HG03025 (cell line): Measurements from ENCODE around the gene COMMD9.

ENCODE experiments used
- ATAC-seq: cut with Tn5 transposase; IDR thresholded peaks from one replicate; pipeline ENCODE4 v1.9.1; 2021; ENCODE audit warnings: mild to moderate bottlenecking, moderate library complexity; ENCODE audit not compliant: unreplicated experiment, low FRiP score

COMMD9 gene

DNA sequence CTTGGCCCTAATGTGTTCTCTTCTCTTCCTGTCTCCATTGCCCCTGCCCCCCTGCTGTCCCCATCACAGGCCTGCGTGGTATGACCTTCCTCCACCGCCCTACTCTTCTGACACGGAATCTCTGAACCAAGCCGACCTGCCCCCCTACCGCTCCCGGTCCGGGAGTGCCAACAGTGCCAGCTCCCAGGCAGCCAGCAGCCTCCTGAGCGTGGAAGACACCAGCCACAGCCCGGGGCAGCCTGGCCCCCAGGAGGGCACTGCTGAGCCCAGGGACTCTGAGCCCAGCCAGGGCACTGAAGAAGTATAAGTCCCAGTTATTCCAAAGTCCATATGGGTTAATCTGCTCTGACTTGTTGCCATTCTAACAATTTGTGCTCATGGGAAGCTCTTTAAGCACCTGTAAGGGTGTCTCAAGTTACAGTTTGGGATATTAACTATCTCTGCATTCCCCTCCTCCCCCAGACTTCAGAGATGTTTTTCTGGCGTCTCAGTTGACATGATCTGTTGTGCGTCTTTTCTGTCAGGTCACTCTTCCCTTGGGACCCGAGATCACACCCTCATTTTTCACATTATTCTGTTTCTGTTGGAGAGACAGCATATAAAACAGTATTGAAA lies 60.0 kb downstream of the COMMD9 start:
- no peak for ATAC-seq

DNA sequence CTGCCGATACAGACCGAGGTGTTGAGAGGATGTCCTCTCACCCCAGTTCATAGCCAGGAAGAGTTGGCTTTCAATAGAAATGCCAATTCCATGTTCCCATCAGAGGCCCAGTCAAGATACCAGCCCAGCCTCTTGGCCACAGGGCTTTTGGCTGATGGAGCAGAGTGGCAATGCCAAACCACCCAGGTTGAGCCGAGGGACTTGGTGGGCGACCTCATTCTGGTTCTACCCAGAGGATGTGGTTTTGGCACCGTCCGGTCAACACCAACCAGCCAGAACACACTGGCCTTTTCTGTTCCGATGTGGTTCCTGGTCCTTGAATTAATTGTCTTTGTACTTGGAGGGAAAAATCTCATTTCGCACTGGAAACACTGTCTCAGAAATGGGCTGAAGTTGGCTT lies 60.5 kb downstream of the COMMD9 start:
- ATAC-seq: no peak

DNA sequence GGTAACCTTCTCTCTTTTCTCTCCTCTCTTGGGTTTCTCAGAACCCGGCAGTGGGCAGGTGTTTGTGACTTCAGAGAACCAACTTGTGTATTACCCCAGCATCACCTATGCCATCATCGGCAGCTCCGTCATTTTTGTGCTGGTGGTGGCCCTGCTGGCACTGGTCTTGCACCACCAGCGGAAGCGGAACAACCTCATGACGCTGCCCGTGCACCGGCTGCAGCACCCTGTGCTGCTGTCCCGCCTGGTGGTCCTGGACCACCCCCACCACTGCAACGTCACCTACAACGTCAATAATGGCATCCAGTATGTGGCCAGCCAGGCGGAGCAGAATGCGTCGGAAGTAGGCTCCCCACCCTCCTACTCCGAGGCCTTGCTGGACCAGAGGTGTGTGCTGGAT lies 62.2 kb downstream of the COMMD9 start:
- no peak for ATAC-seq

DNA sequence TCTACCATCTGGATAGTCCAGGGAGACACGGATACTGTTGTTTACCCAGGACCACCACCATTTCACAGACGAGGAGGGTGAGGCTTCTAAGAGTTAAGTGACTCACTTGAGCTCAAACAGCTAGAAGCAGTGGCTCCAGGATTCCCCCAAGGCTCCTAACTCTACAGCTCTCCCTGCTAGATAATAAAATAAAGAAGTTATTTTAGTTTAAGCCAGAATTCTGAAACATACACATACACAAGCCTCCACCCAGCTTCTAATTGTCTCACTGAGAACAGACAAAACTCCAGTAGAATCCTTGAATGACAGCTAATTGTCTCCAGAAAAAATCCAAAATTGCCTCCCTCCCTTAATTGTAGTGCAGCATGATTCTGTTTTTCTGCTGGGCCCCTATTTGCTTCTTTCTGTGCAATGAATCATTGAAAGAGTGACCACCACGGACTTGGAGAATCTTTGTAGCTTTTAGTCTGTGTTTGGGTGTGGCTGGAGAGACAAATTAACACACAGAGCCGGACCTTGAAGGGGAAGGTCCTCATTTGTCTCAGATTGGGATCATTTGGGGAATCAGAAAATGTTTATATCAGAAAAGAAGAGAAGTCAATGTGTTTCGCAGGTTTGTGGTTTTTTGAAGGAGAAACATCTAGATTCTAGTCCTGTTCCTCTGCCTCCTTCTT lies 64.9 kb downstream of the COMMD9 start:
- no peak for ATAC-seq

GRCh38 chr11:36222831-36223635 lies 66.2 kb downstream of the COMMD9 start:
- ATAC-seq: no peak
